ENCODE measurements around the gene NKAIN1.

The NKAIN1 gene

GRCh38 chr1:31248276-31248675 is 8.6 kb upstream of the NKAIN1 start:
- TF ChIP-seq NFIC (IDR thresholded peaks at IDR 0.05) (no peak), TAF1 (IDR thresholded peaks at IDR 0.05; ENCODE audit: low read depth) (no peak), FOXM1 (IDR thresholded peaks at IDR 0.05; ENCODE audit: borderline replicate concordance, low read depth) (no peak), TEAD4 (IDR thresholded peaks at IDR 0.05) (no peak), CREB1 (IDR thresholded peaks at IDR 0.05; ENCODE audit: low read depth) (no peak), TCF12 (IDR thresholded peaks at IDR 0.05; ENCODE audit: low read depth) (no peak), RAD21 (IDR thresholded peaks at IDR 0.05; ENCODE audit: low read depth) (no peak), YY1 (IDR thresholded peaks at IDR 0.05; ENCODE audit: low read depth) (no peak)
- TF ChIP-seq, protein P1, sequence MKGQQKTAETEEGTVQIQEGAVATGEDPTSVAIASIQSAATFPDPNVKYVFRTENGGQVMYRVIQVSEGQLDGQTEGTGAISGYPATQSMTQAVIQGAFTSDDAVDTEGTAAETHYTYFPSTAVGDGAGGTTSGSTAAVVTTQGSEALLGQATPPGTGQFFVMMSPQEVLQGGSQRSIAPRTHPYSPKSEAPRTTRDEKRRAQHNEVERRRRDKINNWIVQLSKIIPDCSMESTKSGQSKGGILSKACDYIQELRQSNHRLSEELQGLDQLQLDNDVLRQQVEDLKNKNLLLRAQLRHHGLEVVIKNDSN (IDR thresholded peaks at IDR 0.05): no peak

DNA sequence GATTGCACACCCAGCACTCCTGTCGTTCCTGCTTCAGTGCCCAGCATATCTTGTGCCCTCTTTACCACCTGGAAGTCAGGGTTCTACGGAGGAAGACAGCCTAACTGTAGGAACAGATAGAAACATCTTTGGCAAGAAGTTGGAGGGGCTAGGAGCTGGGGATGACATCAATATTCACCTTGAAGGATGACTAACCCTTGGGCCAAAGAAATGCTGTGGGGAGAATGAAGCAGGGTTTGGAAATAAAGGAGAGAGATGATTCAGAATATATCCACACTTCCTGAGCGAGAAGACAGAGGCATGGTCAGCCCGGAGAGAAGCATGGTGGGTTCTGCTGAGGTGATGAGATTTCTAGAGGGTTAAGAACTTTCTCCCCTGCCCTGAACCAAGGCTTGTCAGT is 4.6 kb upstream of the NKAIN1 start:
- no peak for TF ChIP-seq EGR1 (IDR thresholded peaks at IDR 0.05)
- TF ChIP-seq, protein P1 (IDR thresholded peaks at IDR 0.05): no peak
- TF ChIP-seq TAF1 (IDR thresholded peaks at IDR 0.05; ENCODE audit: low read depth): no peak
- TF ChIP-seq TEAD4 (IDR thresholded peaks at IDR 0.05): no peak
- no peak for TF ChIP-seq CEBPB (IDR thresholded peaks at IDR 0.05)
- TF ChIP-seq, protein P2, sequence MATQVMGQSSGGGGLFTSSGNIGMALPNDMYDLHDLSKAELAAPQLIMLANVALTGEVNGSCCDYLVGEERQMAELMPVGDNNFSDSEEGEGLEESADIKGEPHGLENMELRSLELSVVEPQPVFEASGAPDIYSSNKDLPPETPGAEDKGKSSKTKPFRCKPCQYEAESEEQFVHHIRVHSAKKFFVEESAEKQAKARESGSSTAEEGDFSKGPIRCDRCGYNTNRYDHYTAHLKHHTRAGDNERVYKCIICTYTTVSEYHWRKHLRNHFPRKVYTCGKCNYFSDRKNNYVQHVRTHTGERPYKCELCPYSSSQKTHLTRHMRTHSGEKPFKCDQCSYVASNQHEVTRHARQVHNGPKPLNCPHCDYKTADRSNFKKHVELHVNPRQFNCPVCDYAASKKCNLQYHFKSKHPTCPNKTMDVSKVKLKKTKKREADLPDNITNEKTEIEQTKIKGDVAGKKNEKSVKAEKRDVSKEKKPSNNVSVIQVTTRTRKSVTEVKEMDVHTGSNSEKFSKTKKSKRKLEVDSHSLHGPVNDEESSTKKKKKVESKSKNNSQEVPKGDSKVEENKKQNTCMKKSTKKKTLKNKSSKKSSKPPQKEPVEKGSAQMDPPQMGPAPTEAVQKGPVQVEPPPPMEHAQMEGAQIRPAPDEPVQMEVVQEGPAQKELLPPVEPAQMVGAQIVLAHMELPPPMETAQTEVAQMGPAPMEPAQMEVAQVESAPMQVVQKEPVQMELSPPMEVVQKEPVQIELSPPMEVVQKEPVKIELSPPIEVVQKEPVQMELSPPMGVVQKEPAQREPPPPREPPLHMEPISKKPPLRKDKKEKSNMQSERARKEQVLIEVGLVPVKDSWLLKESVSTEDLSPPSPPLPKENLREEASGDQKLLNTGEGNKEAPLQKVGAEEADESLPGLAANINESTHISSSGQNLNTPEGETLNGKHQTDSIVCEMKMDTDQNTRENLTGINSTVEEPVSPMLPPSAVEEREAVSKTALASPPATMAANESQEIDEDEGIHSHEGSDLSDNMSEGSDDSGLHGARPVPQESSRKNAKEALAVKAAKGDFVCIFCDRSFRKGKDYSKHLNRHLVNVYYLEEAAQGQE (IDR thresholded peaks at IDR 0.05; ENCODE audit: low read depth): no peak
- no peak for TF ChIP-seq TCF12 (IDR thresholded peaks at IDR 0.05; ENCODE audit: low read depth)
- TF ChIP-seq EP300 (IDR thresholded peaks at IDR 0.05; ENCODE audit: borderline replicate concordance): no peak
- no peak for TF ChIP-seq NFIC (IDR thresholded peaks at IDR 0.05)
- no peak for TF ChIP-seq ZBTB7A (IDR thresholded peaks at IDR 0.05; ENCODE audit: low read depth)
- TF ChIP-seq YY1 (IDR thresholded peaks at IDR 0.05; ENCODE audit: low read depth): no peak
- no peak for TF ChIP-seq FOXM1 (IDR thresholded peaks at IDR 0.05; ENCODE audit: borderline replicate concordance, low read depth)
- no peak for TF ChIP-seq CREB1 (IDR thresholded peaks at IDR 0.05; ENCODE audit: low read depth)
- TF ChIP-seq, protein P3, sequence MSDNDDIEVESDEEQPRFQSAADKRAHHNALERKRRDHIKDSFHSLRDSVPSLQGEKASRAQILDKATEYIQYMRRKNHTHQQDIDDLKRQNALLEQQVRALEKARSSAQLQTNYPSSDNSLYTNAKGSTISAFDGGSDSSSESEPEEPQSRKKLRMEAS (IDR thresholded peaks at IDR 0.05): no peak

- no peak for TF ChIP-seq TAF1 (IDR thresholded peaks at IDR 0.05; ENCODE audit: low read depth)
- no peak for TF ChIP-seq RAD21 (IDR thresholded peaks at IDR 0.05; ENCODE audit: low read depth)
These were observed 4.0 kb upstream of the NKAIN1 start for GRCh38 chr1:31243501-31244286.

DNA sequence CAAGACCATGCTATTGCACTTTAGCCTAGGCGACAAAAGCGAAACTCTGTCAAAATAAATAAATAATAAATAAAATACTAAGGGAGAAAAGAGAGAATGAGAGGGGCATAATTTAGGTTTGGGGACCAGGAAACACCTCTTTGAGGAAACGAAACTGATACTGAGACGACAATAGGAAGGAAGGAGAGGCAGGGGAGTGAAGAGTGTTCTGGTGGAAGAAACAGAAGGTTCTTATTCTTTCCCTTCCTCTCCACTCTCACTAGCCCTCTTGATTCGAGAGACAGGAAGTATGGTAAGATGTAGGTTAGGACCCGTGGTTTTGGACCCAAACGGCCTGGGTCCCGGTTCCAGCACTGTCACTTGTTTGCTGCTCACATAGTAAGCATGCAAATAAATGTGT is 1.6 kb upstream of the NKAIN1 start:
- no peak for TF ChIP-seq RAD21 (IDR thresholded peaks at IDR 0.05; ENCODE audit: low read depth)
- TF ChIP-seq, protein P3 (IDR thresholded peaks at IDR 0.05): no peak
- TF ChIP-seq TCF12 (IDR thresholded peaks at IDR 0.05; ENCODE audit: low read depth): no peak
- TF ChIP-seq EGR1 (IDR thresholded peaks at IDR 0.05): no peak
- TF ChIP-seq TAF1 (IDR thresholded peaks at IDR 0.05; ENCODE audit: low read depth): no peak
- TF ChIP-seq NFIC (IDR thresholded peaks at IDR 0.05): no peak
- TF ChIP-seq FOXM1 (IDR thresholded peaks at IDR 0.05; ENCODE audit: borderline replicate concordance, low read depth): no peak
- TF ChIP-seq CEBPB (IDR thresholded peaks at IDR 0.05): no peak
- TF ChIP-seq TEAD4 (IDR thresholded peaks at IDR 0.05): no peak
- TF ChIP-seq CREB1 (IDR thresholded peaks at IDR 0.05; ENCODE audit: low read depth): no peak
- TF ChIP-seq, protein P1 (IDR thresholded peaks at IDR 0.05): no peak
- TF ChIP-seq, protein P2 (IDR thresholded peaks at IDR 0.05; ENCODE audit: low read depth): no peak

DNA sequence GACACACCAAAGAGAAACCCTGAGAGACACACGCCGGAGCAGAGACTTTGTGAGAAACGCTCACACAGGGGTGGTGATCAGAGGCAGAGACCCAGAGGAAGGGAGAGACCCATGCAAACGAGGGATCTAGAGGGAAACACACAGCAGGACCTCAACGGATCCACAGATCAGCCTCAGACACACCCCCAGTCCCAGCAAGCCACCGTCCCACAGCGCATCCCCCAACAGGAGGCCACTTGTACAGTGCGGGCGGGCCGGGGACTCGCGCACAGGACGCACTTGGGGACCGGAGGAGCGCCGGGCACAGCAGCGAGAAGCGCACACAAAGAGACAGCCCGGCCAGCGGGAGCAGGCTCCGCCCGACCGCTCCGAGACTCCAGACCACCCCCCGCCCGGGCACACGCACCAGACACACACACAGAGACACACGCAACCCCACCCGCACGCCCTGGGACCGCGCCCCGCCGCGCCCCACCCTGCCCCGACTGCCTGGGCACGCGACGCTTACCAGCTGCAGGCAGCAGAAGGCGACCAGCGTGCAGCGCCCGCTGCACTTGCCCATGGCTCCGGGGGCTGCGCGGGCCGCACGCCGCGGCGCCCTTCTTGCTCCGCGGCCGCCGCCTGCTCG is 587 bp downstream of the NKAIN1 start:
- TF ChIP-seq TEAD4 (IDR thresholded peaks at IDR 0.05): no peak
- TF ChIP-seq CREB1 (IDR thresholded peaks at IDR 0.05; ENCODE audit: low read depth): no peak
- TF ChIP-seq, protein P1 (IDR thresholded peaks at IDR 0.05): no peak
- TF ChIP-seq EGR1 (IDR thresholded peaks at IDR 0.05): no peak
- no peak for TF ChIP-seq YY1 (IDR thresholded peaks at IDR 0.05; ENCODE audit: low read depth)
- TF ChIP-seq CEBPB (IDR thresholded peaks at IDR 0.05): no peak
- no peak; the same call in 1 of the 2 replicates for TF ChIP-seq TAF1 (IDR thresholded peaks at IDR 0.05; ENCODE audit: low read depth)
- no peak for TF ChIP-seq RAD21 (IDR thresholded peaks at IDR 0.05; ENCODE audit: low read depth)
- TF ChIP-seq, protein P3 (IDR thresholded peaks at IDR 0.05): peak; percentile 54; the same call in 1 of the 2 replicates
- TF ChIP-seq EP300 (IDR thresholded peaks at IDR 0.05; ENCODE audit: borderline replicate concordance): no peak
- no peak for TF ChIP-seq TCF12 (IDR thresholded peaks at IDR 0.05; ENCODE audit: low read depth)
- TF ChIP-seq NFIC (IDR thresholded peaks at IDR 0.05): no peak
- TF ChIP-seq, protein P2 (IDR thresholded peaks at IDR 0.05; ENCODE audit: low read depth): no peak
- 0 out of 2 replicates have a peak, but pooled peaks have one; percentile 36 for TF ChIP-seq ZBTB7A (IDR thresholded peaks at IDR 0.05; ENCODE audit: low read depth)
- TF ChIP-seq FOXM1 (IDR thresholded peaks at IDR 0.05; ENCODE audit: borderline replicate concordance, low read depth): no peak

Measured in Ishikawa (cell line).